GM21515 (cell line): ENCODE results near the gene CES4A.
"Not testable (repeated sequence)": the region's sequence is repeated elsewhere in the genome, so short reads cannot be mapped to it uniquely, and the experiment has no call there.

Experiments used
- ATAC-seq: cut with Tn5 transposase; IDR thresholded peaks from one replicate; pipeline ENCODE4 v1.9.1; 2021; ENCODE audit not compliant: unreplicated experiment

The CES4A gene

DNA sequence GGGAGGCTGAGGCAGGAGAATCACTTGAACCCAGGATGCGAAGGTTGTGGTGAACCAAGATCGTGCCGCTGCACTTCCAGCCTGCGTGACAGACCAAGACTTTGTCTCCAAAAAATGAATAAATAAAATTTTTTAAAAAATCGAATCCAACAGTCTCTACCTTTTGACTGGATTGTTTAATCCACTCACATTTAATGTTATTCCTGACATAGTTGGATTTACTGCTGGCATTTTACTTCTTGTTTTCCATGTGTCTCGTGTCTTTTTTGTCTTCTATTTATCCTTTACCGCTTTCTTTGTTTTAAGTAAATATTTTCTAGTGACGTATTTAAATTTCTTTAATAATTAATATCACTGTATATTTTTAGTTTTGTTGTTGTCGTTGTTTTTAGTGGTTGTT lies 5.4 kb upstream of the CES4A start:
- ATAC-seq: no peak

GRCh38 chr16:66984892-66985311 lies 3.5 kb upstream of the CES4A start:
- no peak for ATAC-seq

DNA sequence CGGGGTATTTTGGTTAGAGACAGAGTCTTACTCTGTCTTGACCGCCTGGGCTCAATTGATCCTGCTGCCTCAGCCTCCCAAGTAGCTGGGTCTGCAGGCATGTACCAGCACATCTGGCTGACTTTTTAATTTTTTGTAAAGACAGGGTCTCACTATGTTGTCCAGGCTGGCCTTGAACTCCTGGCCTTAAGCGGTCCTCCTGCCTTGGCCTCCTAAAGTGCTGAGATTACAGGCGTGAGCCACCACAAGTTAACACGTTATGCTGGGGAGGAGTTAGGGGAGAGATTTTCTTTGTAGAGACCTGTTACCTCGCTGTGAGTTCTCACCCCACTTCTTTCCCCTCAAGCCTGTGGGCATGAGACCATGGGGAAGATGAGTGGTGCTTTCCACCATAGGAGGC lies 1.8 kb upstream of the CES4A start:
- ATAC-seq: no peak

DNA sequence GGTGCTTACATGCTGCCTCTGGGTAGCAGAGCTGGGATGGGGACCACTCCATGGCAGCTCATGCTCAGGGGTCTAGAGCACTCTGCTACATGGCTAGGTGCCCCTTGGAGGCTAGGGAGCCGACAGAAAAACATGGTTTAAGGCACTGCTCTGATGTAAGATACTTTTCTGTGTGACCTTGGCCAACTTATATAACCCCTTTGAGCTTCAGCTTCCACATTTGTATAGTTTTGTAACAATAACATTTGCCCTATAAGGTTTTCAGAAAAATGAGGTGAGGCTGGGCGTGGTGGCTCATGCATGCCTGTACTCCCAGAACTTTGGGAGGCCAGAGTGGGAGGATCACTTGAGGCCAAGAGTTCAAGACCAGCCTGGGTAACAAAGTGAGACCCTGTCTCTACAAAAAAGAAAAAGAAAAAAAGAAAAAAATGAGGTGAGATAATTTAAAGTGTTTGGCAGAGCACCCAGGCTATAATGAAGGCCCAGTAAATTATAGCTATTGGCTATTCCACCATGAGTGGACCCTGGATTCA lies 3.2 kb downstream of the CES4A start:
- ATAC-seq: no peak

DNA sequence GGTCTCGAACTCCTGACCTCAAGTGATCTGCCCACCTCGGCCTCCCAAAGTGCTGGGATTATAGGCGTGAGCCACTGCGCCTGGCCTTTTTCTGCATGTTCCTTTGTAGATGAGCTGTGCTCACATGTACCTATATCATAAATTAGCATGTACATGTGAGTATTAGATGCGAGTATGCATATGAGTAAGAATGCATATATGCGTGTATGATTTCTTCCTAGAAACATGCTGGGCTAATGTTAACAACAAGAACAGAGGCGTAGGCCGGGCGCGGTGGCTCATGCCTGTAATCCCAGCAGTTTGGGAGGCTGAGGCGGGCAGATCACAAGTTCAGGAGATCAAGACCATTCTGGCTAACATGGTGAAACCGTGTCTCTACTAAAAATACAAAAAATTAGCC lies 5.2 kb downstream of the CES4A start:
- not testable (repeated sequence) for ATAC-seq

DNA sequence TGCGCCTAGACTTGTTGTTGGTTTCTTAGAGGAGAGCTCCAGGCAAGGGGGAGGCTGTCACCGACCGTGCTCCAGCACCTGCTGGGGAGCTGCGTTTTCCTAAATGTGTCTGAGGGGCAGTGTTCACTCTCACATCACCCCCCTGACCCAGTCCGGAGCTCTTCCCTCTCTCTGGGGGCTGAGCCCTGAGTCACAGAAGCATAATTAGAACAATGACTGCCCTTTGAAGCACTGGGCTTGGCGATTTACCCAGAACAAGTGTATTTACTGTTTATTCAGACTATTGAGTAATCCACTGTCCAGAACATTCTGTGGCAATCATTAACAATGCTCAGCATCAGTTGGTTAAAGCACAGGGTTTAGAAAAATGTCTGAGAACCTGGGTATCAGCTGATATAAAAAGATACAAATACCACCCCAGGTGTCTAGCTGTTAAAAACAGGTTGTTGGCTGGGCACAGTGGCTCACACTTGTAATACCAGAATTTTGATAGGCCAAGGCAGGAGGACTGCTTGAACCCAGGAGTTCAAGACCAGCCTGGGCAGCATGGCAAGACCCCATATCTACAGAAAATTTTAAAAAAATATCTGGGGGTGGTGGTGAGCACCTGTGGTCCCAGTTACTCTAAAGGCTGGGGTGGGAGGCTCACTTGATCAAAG lies 8.1 kb downstream of the CES4A start:
- no peak for ATAC-seq

DNA sequence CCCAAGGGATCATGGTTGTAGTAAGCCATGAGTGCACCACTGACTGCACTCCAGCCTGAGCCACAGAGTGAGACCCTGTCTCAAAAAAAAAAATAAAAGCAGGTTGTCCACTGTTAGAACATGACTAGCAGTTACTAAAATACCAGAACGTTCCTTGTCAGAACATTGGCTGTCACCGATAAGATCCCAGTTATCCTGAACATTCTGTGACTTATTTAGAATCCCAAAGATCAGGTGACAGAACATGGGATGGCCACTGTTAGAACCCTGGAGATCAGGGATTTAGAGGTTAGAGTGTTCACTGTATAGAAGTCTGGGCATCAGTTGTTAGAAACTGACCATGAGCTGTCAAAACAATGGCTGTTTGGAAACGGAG lies 8.6 kb downstream of the CES4A start:
- no peak for ATAC-seq

- no peak for ATAC-seq
These were observed 12.3 kb downstream of the CES4A start for GRCh38 chr16:67000384-67001351.

DNA sequence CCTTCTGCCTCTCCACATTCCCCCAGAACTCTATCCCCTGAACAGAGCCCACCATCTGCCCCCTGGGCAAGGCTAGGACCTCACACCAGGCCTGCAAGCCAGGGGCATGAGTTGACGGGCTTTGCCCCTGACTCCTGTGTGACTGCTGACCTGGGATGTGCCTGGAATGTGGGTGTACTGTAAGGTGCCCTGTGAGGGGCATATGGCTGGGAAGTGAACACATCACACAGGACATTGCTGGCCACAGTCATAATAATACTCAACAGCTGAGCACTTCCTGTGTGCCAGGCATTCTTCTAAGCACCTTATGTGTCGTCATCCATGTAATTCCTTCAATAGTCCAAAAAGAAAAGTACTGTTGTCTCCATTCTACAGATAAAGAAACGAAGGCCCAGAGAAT lies 13.3 kb downstream of the CES4A start:
- ATAC-seq: no peak

DNA sequence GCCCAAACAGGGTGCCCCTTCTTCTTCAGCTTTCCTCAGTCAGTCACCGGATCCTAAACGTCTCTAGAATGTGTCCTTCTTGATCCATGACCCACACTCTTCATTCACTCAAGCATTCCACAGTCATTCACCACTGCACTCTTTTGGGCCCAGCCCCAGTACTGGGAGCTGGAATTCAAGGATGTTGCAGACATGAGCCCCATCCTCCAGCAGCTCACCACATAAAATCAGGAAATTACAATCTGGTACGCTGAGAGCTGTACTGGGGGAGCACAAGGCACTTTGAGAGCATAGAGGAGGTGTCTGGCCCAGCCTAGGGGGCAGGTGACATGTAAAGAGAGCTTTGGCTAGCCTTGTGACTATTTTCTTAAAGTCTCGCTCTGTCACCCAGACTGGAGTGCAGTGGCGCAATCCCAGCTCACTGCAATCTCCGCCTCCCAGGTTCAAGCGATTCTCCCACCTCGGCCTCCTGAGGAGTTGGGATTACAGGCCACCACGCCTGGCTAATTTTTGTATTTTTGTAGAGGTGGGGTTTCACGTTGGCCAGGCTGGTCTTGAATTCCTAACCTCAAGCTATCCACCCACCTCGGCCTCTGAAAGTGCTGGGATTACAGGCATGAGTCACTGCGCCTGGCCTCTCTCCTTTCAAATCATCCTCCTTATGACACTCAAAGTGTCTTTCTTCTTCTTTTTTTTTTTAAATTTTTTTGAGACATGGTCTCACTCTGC lies 18.7 kb downstream of the CES4A start:
- no peak for ATAC-seq

GRCh38 chr16:67009158-67009557 lies 20.8 kb downstream of the CES4A start:
- ATAC-seq: no peak

- no peak for ATAC-seq
These were observed 22.9 kb downstream of the CES4A start for GRCh38 chr16:67011274-67011673.

DNA sequence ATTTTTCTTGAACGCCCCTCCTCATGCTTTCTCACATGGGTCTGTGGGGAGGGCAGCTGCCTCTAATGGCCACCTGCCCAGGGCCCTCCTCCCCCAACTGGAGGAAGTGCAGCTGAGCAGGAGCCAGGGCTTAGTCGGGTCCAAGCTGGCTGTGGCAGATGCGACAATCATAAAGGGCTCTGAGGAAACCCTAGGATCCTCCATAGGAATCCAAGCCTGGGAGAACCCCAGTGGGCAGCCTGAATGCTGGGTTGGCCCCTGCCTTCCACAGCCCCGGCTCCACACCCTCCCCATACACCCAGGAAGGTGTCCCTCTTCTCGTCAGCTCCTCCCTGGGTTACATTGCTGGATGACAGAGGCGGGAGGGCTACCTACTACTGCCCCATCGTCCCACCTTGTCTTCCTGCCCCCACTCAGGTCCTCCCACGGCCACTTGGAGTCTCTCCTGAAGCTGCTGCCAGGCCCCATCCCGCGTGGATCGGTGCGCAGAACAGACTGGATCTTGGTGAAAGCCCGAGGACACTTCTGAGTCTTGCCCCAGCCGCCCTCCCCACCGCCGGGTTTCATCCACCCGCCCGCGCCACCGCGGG lies 24.9 kb downstream of the CES4A start:
- no peak for ATAC-seq

DNA sequence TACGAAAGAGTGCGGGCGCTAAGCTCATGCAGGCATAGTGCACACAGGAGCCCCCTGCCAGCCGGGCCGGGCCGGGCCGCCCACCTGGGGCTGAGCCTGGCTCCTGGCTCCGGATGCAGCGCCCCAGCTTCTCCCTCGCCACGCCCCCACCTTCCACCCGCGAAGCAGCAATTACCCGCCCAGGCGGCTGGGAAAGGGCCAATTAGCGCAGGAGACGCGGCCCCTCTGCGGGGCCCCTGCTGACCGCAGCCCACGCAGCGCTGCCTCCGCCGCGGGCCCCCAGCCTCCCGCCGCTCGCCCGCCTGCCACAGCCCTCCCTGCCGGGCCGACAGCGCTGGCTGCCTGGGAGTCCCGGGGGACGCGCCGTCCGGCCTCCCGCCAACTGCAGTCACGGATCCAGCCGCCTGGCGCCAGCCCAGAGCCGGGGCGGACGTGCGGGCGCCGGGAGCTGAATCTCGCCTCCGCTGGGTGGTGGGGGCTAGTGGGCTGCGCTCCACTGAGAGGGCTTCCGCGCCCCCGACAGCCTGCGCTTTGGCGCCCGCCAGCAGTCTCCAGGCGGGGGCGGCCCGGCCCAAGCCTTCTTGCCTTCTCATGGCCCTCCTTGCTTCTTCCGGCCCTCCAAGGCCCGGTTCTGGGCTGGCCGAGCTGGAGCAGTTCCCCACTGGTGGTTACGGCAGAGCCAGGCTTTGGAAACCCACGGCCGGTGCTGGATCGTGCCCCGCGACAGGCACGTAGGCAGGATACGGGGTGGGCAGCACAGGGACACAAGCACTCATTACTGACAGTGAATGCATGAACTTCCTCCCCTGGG lies 25.6 kb downstream of the CES4A start:
- no peak for ATAC-seq

DNA sequence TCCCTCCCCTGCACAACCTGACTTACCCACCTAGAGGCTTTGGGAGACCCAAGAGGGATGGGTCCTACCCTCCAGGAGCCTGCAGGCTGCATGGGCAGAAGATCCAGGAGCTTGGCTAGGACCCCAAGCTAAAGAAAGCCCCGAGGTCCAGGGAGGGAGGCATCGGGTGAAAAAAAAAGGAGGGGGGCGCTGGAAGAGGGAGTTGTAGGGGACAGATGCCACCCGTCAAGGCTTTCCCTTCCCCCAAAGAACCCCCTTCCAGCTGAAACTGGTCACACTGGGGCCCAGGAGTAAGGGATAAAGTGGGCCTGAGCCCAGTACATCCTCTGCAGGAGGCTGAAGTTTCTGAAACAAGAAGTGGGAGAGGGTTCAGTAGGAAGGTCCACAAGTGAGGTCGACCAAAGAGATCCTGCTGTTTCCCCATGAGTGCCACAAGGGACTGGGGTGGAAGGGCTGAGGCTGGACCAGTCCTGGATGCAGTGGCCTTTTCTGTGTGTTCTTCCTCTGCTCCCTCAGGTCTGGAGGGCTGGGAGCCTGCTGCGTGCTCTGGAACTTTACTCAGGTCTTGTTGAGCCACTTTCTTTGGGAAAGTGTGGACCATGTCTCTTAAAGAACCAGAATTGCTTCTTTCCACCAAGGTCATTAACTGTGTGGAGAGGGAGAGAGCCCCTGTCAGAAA lies 26.4 kb downstream of the CES4A start:
- no peak for ATAC-seq

DNA sequence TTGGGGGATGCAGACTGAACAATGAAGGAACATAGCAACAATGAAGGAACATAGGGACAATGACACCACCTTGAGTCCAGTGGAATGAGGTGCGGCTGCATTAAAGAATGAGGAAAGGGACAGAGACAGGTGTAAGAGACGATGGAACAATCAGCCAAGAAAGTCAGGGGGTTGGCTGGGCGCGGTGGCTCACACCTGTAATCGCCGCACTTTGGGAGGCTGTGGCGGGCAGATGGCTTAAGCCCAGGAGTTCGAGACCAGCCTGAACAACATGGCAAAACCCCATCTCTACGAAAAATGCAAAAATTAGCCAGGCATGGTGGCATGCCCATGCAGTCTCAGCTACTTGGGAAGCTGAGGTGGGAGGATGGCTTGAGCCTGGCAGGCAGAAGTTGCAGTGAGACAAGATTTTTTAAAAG lies 26.9 kb downstream of the CES4A start:
- no peak for ATAC-seq

- ATAC-seq: no peak
These were observed 27.8 kb downstream of the CES4A start for GRCh38 chr16:67016143-67016542.

GRCh38 chr16:67016681-67017420 lies 28.5 kb downstream of the CES4A start:
- ATAC-seq: no peak

GRCh38 chr16:67017421-67017750 lies 29.0 kb downstream of the CES4A start:
- no peak for ATAC-seq
